Right lobe of liver (tissue), 4 donors: ENCODE results near the gene SERP2.

Source experiments
- POLR2A ChIP-seq: fragments of 450-650 bp; IDR thresholded peaks from one replicate; pipeline ENCODE4 v1.6.1; 2017; ENCODE audit warnings: antibody characterized with exemption, mild to moderate bottlenecking
- TF ChIP-seq, protein P1 (sequence below), 4 donors: fragments of 200-600 bp in 3 of 4; fragments of 450-650 bp in 1 of 4; IDR thresholded peaks; one replicate each; pipeline versions ENCODE4 v1.5.1 to v1.8.0; 2016 to 2022; ENCODE audit warnings: antibody characterized with exemption in 4 of 4, mild to moderate bottlenecking in 2 of 4
- donor health status: DM: no; HTN: no; CAD: no.
- donor health status: DM: no; HTN: no; CAD: no.
- donor health status: DM: no; HTN: yes; CAD: no.

DNA sequence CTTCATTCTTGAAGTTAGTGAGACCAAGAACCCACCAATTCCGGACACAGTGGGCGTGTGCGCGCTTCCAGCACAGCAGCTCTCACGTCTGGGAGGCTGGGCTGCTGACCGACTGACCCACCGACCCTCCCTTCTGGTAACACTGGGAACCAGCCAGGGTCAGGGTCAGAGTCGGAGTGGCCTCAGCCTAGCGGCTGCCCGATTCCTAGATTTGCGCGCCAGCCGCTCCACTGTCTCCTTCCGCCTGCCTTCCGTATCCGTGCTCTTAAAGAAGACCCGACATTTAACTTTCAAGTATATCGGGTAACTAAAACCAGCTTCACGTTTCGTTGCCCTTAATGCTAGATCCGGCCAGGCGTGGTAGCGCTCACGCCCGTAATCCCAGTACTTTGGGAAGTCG, 41.1 kb downstream of the SERP2 start:
- TF ChIP-seq, protein P1, sequence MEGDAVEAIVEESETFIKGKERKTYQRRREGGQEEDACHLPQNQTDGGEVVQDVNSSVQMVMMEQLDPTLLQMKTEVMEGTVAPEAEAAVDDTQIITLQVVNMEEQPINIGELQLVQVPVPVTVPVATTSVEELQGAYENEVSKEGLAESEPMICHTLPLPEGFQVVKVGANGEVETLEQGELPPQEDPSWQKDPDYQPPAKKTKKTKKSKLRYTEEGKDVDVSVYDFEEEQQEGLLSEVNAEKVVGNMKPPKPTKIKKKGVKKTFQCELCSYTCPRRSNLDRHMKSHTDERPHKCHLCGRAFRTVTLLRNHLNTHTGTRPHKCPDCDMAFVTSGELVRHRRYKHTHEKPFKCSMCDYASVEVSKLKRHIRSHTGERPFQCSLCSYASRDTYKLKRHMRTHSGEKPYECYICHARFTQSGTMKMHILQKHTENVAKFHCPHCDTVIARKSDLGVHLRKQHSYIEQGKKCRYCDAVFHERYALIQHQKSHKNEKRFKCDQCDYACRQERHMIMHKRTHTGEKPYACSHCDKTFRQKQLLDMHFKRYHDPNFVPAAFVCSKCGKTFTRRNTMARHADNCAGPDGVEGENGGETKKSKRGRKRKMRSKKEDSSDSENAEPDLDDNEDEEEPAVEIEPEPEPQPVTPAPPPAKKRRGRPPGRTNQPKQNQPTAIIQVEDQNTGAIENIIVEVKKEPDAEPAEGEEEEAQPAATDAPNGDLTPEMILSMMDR (IDR thresholded peaks at IDR 0.05), result no peak
- TF ChIP-seq POLR2A, result no peak
